Left colon (tissue), 2 donors: ENCODE measurements around the gene CENPO. TPM values are rescaled to one million over a fixed set of nuclear protein-coding genes. Genes with fewer than 3 reads are reported as not detected.
"Not testable (repeated sequence)": the region's sequence is repeated elsewhere in the genome, so short reads cannot be mapped to it uniquely, and the experiment has no call there.

Source experiments
- ATAC-seq: fragments of 200-7000 bp; cut with Tn5 transposase; one replicate; pipeline ENCODE4 v1.9.1; 2020; ENCODE audit warnings: mild to moderate bottlenecking, moderate library complexity
- DNase-seq, 2 donors: peaks; one replicate each; pipeline ENCODE4 v3.0.0-alpha.2; 2020
- intact Hi-C, 2 donors: fragments of 100-400 bp; cut with DNase I in 1 of 2; cut with micrococcal nuclease in 1 of 2; formaldehyde crosslinking; loops; one replicate each; pipeline versions ENCODE4 v1.11.2 to v1.14.0; 2022; cut with DNase I, micrococcal nuclease
- total RNA-seq, 2 donors: library from RNA; stranded (reverse); fragmentation: NEBNext Ultra II Directional; extraction: Animal tissue kit (Norgen Biotek cat#: 25700); gene quantifications; one replicate each; pipeline ENCODE4 v1.2.1, GENCODE V29; 2021
- donor health status: DM: no; HTN: no; CAD: no.
- donor health status: DM: yes; HTN: yes; CAD: no.

CENPO gene
- total RNA-seq, 2 donors from 2014 or later, result 9.8 to 10.8 TPM

- ATAC-seq (no peak), DNase-seq (no peak)
- intact Hi-C loops, result no loop called here
These were observed 9.6 kb upstream of the CENPO start for GRCh38 chr2:24783641-24784040.

GRCh38 chr2:24785671-24786321 is 7.4 kb upstream of the CENPO start:
- DNase-seq (peak in 1 of 2 donors; percentile 21), ATAC-seq (peak; percentile 32)
- intact Hi-C loops, result no loop called here

- ATAC-seq, result no peak
- no peak for DNase-seq
- intact Hi-C loops, result no loop called here
These were observed 5.7 kb upstream of the CENPO start for GRCh38 chr2:24787532-24787931.

- no peak for ATAC-seq
- no peak for DNase-seq
- intact Hi-C loops, result no loop called here
These were observed 4.4 kb upstream of the CENPO start for GRCh38 chr2:24788816-24789215.

- intact Hi-C loops, result no loop called here
- ATAC-seq, result no peak
These were observed 1.8 kb upstream of the CENPO start for GRCh38 chr2:24791452-24791851.

GRCh38 chr2:24792542-24792873 is 717 bp upstream of the CENPO start:
- peak; percentile 2 for ATAC-seq
- intact Hi-C loops, result no loop called here
- DNase-seq, result no peak

More at GRCh38 chr2:24791452-24791851, 1.8 kb upstream of the CENPO start:
- DNase-seq, result no peak

- no peak for ATAC-seq
- intact Hi-C loops, result no loop called here
- peak in 1 of 2 donors; percentile 21 for DNase-seq
These were observed 673 bp downstream of the CENPO start for GRCh38 chr2:24793761-24794435.

- intact Hi-C loops, result no loop called here
- no peak for ATAC-seq
- DNase-seq, result no peak
These were observed 4.4 kb downstream of the CENPO start for GRCh38 chr2:24797644-24798043.

- ATAC-seq, intact Hi-C loops, DNase-seq: not testable (repeated sequence)
These were observed 7.3 kb downstream of the CENPO start for GRCh38 chr2:24800487-24800886.

GRCh38 chr2:24805811-24806660 is 12.8 kb downstream of the CENPO start:
- intact Hi-C loops, result not testable (repeated sequence)
- DNase-seq (peak in 1 of 2 donors; percentile 79), ATAC-seq (peak; percentile 52)

- DNase-seq (no peak), ATAC-seq (peak; percentile 41)
- intact Hi-C loops, result no loop called here
These were observed 13.4 kb downstream of the CENPO start for GRCh38 chr2:24806661-24807036.

GRCh38 chr2:24809316-24810007 is 16.2 kb downstream of the CENPO start:
- intact Hi-C loops, result no loop called here
- ATAC-seq (peak; percentile 26), DNase-seq (no peak)

- intact Hi-C loops, result no loop called here
These were observed 20.5 kb downstream of the CENPO start for GRCh38 chr2:24813691-24814137.

GRCh38 chr2:24814516-24814915 is 21.3 kb downstream of the CENPO start:
- ATAC-seq, result no peak
- intact Hi-C loops, result no loop called here
- DNase-seq, result no peak

More at GRCh38 chr2:24813691-24814137, 20.5 kb downstream of the CENPO start:
- ATAC-seq, result no peak
- no peak for DNase-seq

- no peak for ATAC-seq
- intact Hi-C loops, result no loop called here
- DNase-seq, result no peak
These were observed 21.9 kb downstream of the CENPO start for GRCh38 chr2:24815171-24815570.

- ATAC-seq, result no peak
These were observed 23.2 kb downstream of the CENPO start for GRCh38 chr2:24816404-24816803.

GRCh38 chr2:24816884-24817283 is 23.7 kb downstream of the CENPO start:
- intact Hi-C loops, result no loop called here
- DNase-seq, result no peak

More at GRCh38 chr2:24816404-24816803, 23.2 kb downstream of the CENPO start:
- no peak for DNase-seq
- intact Hi-C loops, result no loop called here

GRCh38 chr2:24818721-24819167 is 25.5 kb downstream of the CENPO start:
- no peak for ATAC-seq
- intact Hi-C loops, result no loop called here
- no peak for DNase-seq

More at GRCh38 chr2:24816884-24817283, 23.7 kb downstream of the CENPO start:
- ATAC-seq, result no peak
